Measurements from ENCODE around the gene NELFCD. TPM values are rescaled to one million over a fixed set of nuclear protein-coding genes. Genes with fewer than 3 reads are reported as not detected.

NELFCD gene
- total RNA-seq, 1 experiment from 2014 or later = 88.2 TPM

DNA sequence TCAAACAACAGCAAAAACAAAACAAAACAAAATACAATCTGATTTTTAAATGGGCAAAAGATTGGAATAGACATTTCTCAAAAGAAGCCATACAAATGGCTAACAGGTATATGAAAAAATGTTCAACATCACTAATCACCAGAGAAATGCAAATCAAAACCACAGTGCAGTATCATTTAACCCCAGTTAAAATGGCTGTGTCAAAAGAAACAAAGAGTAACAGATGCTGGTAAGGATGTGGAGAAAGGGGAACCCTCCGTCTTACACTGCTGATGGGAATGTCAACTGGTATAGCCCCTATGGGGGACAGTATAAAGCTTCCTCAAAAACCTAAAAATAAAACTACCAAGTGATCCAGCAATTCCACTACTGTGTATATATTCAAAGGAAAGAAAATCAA, 10.9 kb upstream of the NELFCD start:
- POLR2A ChIA-PET = no interaction called here

DNA sequence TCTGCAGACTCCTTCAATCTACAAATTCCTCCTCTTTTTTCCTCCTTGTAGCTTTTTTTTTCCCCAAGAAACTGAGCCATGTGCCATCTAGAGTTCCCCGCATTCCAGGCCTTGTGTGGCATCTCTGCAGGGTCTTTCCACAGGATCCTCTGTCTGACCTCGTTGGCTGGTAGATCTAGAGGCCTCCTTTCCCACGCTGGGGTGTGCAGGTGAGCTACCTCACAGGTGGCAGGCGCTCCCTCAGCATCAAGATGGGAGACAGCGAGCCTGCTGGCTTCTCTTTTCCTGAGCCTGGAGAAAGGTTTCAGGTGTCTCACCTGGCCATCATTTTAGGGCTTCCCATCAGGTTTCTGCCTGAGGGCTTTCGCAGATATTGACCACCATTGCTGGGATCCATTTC, 9.6 kb upstream of the NELFCD start:
- no peaks in the 10 kb centered on the region for H4K20me1 ChIP-seq (ENCODE audit: insufficient read depth)
- no peak overlapping the region for H3K4me3 ChIP-seq (replicated peaks in 1 of 2; ENCODE audit: low read depth in 1 of 2, low read length in 2 of 2)
- no peaks in the 10 kb centered on the region for H3K4me1 ChIP-seq (ENCODE audit: control insufficient read depth in 1 of 2, insufficient read depth in 2 of 2, low read length in 2 of 2)
- CTCF ChIA-PET = no interaction called here
- H3K27ac ChIP-seq (ENCODE audit: low read depth, low read length) = no peak overlapping the region
- no peak for TF ChIP-seq POLR2A (IDR thresholded peaks at IDR 0.05; ENCODE audit: borderline replicate concordance, extremely low read depth, insufficient read depth, insufficient read length)
- TF ChIP-seq EGR1 (IDR thresholded peaks at IDR 0.05; ENCODE audit: low read depth) = no peak
- TF ChIP-seq, protein P1, sequence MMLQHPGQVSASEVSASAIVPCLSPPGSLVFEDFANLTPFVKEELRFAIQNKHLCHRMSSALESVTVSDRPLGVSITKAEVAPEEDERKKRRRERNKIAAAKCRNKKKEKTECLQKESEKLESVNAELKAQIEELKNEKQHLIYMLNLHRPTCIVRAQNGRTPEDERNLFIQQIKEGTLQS (IDR thresholded peaks at IDR 0.05) = no peak
- TF ChIP-seq JUND (IDR thresholded peaks at IDR 0.05) = no peak
- no peak for TF ChIP-seq ZNF274 (IDR thresholded peaks at IDR 0.05; ENCODE audit: low read depth, low read length)
- H3K9ac ChIP-seq (ENCODE audit: low read length) = no peak overlapping the region
- H2AFZ ChIP-seq (ENCODE audit: low read depth, low read length, poor library complexity, severe bottlenecking) = no peak overlapping the region
- RAD21 ChIA-PET (ENCODE audit: low non-redundant PET in 1 of 2, low total read pairs in 2 of 2, uncharacterized antibody in 2 of 2, unreplicated experiment in 2 of 2) = no interaction called here
- POLR2A ChIA-PET = interaction anchor here (1.0 kb wide), 1 partner anchor 11 kb away, joined by 4 read pairs; no protein-coding TSS in a partner anchor
- no TSS peak for BruUV-seq (replicated peaks)
- H3K9me2 ChIP-seq (ENCODE audit: insufficient read depth) = no peaks in the 10 kb centered on the region
- H3K9me3 ChIP-seq (ENCODE audit: control insufficient read depth in 1 of 2, insufficient read depth in 1 of 2, low read depth in 1 of 2, low read length in 2 of 2) = peaks cover 0 to 10% of the 10 kb centered on the region in 2 experiments; a peak in 1 of 4 replicates
- H3K27me3 ChIP-seq (ENCODE audit: insufficient read depth, low read length) = no peaks in the 10 kb centered on the region
- DNase-seq (ENCODE audit: low read depth, low spot score) (no peak), ATAC-seq (no peak)
- no peaks in the 10 kb centered on the region for H3K36me3 ChIP-seq (ENCODE audit: control insufficient read depth in 1 of 2, insufficient read depth in 2 of 2, low read length in 2 of 2)
- H3K4me2 ChIP-seq (ENCODE audit: low read length) = no peak overlapping the region
- no peaks in the 10 kb centered on the region for H3K79me2 ChIP-seq (ENCODE audit: insufficient read depth, low read length)
- intact Hi-C loops (cut with micrococcal nuclease) = no loop called here

More for the DNA sequence above, 10.9 kb upstream of the NELFCD start:
- DNase-seq (ENCODE audit: low read depth, low spot score) (no peak), ATAC-seq (no peak)
- Histone ChIP-seq H3K4me1 (ENCODE audit: control insufficient read depth in 1 of 2, insufficient read depth in 2 of 2, low read length in 2 of 2) (no peaks in the 10 kb centered on the region), H3K79me2 (ENCODE audit: insufficient read depth, low read length) (no peaks in the 10 kb centered on the region), H3K4me2 (ENCODE audit: low read length) (no peak overlapping the region), H3K36me3 (ENCODE audit: control insufficient read depth in 1 of 2, insufficient read depth in 2 of 2, low read length in 2 of 2) (no peaks in the 10 kb centered on the region), H3K27ac (ENCODE audit: low read depth, low read length) (no peak overlapping the region), H3K9me3 (ENCODE audit: control insufficient read depth in 1 of 2, insufficient read depth in 1 of 2, low read depth in 1 of 2, low read length in 2 of 2) (peaks cover 0 to 5% of the 10 kb centered on the region in 2 experiments; a peak in 1 of 4 replicates), H2AFZ (ENCODE audit: low read depth, low read length, poor library complexity, severe bottlenecking) (no peak overlapping the region), H3K27me3 (ENCODE audit: insufficient read depth, low read length) (no peaks in the 10 kb centered on the region), H3K4me3 (replicated peaks in 1 of 2; ENCODE audit: low read depth in 1 of 2, low read length in 2 of 2) (no peak overlapping the region), H4K20me1 (ENCODE audit: insufficient read depth) (no peaks in the 10 kb centered on the region), H3K9me2 (ENCODE audit: insufficient read depth) (no peaks in the 10 kb centered on the region), H3K9ac (ENCODE audit: low read length) (no peak overlapping the region)
- RAD21 ChIA-PET (ENCODE audit: low non-redundant PET in 1 of 2, low total read pairs in 2 of 2, uncharacterized antibody in 2 of 2, unreplicated experiment in 2 of 2) = no interaction called here
- TF ChIP-seq POLR2AphosphoS5 (IDR thresholded peaks at IDR 0.05; ENCODE audit: low read depth, low read length) = no peak
- TF ChIP-seq FOSL1 (IDR thresholded peaks at IDR 0.05; ENCODE audit: low read depth) = no peak
- no peak for TF ChIP-seq YY1 (IDR thresholded peaks at IDR 0.05; ENCODE audit: extremely low read depth, insufficient replicate concordance, low read depth, low read length)
- TF ChIP-seq, protein P2, sequence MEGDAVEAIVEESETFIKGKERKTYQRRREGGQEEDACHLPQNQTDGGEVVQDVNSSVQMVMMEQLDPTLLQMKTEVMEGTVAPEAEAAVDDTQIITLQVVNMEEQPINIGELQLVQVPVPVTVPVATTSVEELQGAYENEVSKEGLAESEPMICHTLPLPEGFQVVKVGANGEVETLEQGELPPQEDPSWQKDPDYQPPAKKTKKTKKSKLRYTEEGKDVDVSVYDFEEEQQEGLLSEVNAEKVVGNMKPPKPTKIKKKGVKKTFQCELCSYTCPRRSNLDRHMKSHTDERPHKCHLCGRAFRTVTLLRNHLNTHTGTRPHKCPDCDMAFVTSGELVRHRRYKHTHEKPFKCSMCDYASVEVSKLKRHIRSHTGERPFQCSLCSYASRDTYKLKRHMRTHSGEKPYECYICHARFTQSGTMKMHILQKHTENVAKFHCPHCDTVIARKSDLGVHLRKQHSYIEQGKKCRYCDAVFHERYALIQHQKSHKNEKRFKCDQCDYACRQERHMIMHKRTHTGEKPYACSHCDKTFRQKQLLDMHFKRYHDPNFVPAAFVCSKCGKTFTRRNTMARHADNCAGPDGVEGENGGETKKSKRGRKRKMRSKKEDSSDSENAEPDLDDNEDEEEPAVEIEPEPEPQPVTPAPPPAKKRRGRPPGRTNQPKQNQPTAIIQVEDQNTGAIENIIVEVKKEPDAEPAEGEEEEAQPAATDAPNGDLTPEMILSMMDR (IDR thresholded peaks at IDR 0.05 in 2 of 3, conservative IDR thresholded peaks at IDR 0.05 in 1 of 3; ENCODE audit: borderline replicate concordance in 1 of 3, insufficient read depth in 1 of 3, low read depth in 2 of 3, low read length in 2 of 3) = no peak
- no peak for TF ChIP-seq CBX3 (IDR thresholded peaks at IDR 0.05; ENCODE audit: low read depth)
- TF ChIP-seq JUND (IDR thresholded peaks at IDR 0.05) = no peak
- CTCF ChIA-PET = no interaction called here
- intact Hi-C loops (cut with micrococcal nuclease) = no loop called here
- BruUV-seq (replicated peaks) = no TSS peak
